HCT116 (cell line): Measurements from ENCODE around the gene SLC4A2.

ENCODE experiments used
- ATF3 ChIP-seq: IDR thresholded peaks from 2 replicates; pipeline ENCODE4 v1.6.1; 2012
- CEBPB ChIP-seq: IDR thresholded peaks from 2 replicates; pipeline ENCODE4 v1.6.1; 2012; ENCODE audit warnings: low read depth
- CTCF ChIP-seq, 3 experiments: fragments of 200-600 bp in 1 of 3; sonication (generic) in 1 of 3; IDR thresholded peaks in 2 of 3; conservative IDR thresholded peaks in 1 of 3; 2 replicates each; pipeline ENCODE4 v1.5.1; 2012 to 2017; ENCODE audit warnings: low read depth in 2 of 3, low read length in 2 of 3, antibody characterized with exemption in 1 of 3, borderline replicate concordance in 1 of 3, control low read depth in 1 of 3, mild to moderate bottlenecking in 1 of 3, mixed read lengths in 1 of 3, mixed run types in 1 of 3, moderate library complexity in 1 of 3; ENCODE audit not compliant: insufficient read depth in 1 of 3
- EGR1 ChIP-seq: IDR thresholded peaks from 2 replicates; pipeline ENCODE4 v1.6.1; 2012; ENCODE audit warnings: low read depth
- ELF1 ChIP-seq: IDR thresholded peaks from 2 replicates; pipeline ENCODE4 v1.6.1; 2012; ENCODE audit warnings: low read depth, borderline replicate concordance
- MAX ChIP-seq: IDR thresholded peaks from 2 replicates; pipeline ENCODE4 v1.6.1; 2012
- POLR2A ChIP-seq: IDR thresholded peaks from 2 replicates; pipeline ENCODE4 v1.7.0; 2011; ENCODE audit warnings: borderline replicate concordance; ENCODE audit not compliant: insufficient read depth, insufficient read length; ENCODE audit errors: extremely low read depth
- POLR2AphosphoS5 ChIP-seq: IDR thresholded peaks from 2 replicates; pipeline ENCODE4 v1.6.1; 2011; ENCODE audit warnings: mild to moderate bottlenecking, low read depth, low read length, moderate library complexity
- RAD21 ChIP-seq: IDR thresholded peaks from 2 replicates; pipeline ENCODE4 v1.6.1; 2012; ENCODE audit warnings: low read depth, mild to moderate bottlenecking
- REST ChIP-seq: IDR thresholded peaks from 2 replicates; pipeline ENCODE4 v1.6.1; 2012; ENCODE audit warnings: low read depth
- SRF ChIP-seq: IDR thresholded peaks from 2 replicates; pipeline ENCODE4 v1.6.1; 2012; ENCODE audit warnings: low read depth
- ZBTB33 ChIP-seq: IDR thresholded peaks from 2 replicates; pipeline ENCODE4 v1.6.1; 2011; ENCODE audit warnings: mild to moderate bottlenecking, low read length, moderate library complexity; ENCODE audit not compliant: insufficient replicate concordance; ENCODE audit errors: extremely low read depth
- ZNF274 ChIP-seq: fragments of 200-500 bp; sonication (Bioruptor generic); IDR thresholded peaks from 2 replicates; pipeline ENCODE4 v1.6.1; 2014; ENCODE audit warnings: mild to moderate bottlenecking, low read depth, low read length, inconsistent platforms

GRCh38 chr7:151100921-151101320 is 41.5 kb downstream of the SLC4A2 start:
- TF ChIP-seq CTCF (IDR thresholded peaks at IDR 0.05 in 2 of 3, conservative IDR thresholded peaks at IDR 0.05 in 1 of 3; ENCODE audit: borderline replicate concordance in 1 of 3, insufficient read depth in 1 of 3, low read depth in 2 of 3, low read length in 2 of 3) (no peak), RAD21 (no peak), POLR2AphosphoS5 (no peak), POLR2A (no peak), ZBTB33 (no peak), ATF3 (no peak), REST (no peak), ELF1 (no peak), EGR1 (no peak), MAX (no peak), ZNF274 (no peak), SRF (no peak), CEBPB (no peak)
